Measurements from ENCODE around the gene MAP3K2.

DNA sequence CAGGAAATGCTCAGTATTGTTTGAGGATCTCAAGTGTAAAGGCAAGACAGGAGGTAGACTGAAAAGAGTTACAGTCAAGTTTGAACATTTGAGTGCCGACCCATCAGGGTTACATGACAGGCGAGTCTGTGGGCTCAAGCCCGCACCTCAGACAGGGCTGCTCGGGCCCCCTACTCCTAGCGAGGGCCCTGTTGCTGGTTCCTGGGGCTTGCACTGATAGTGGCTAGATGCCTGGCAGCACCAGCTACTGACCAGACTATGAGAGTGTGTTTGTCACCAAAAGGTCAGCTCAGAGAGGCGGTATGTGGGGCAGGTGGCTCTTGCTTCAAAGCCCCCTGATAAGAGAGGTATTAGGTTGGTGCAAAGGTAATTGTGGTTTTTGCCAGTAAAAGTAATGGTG lies 132.1 kb downstream of the MAP3K2 start:
- TF ChIP-seq, protein P1, sequence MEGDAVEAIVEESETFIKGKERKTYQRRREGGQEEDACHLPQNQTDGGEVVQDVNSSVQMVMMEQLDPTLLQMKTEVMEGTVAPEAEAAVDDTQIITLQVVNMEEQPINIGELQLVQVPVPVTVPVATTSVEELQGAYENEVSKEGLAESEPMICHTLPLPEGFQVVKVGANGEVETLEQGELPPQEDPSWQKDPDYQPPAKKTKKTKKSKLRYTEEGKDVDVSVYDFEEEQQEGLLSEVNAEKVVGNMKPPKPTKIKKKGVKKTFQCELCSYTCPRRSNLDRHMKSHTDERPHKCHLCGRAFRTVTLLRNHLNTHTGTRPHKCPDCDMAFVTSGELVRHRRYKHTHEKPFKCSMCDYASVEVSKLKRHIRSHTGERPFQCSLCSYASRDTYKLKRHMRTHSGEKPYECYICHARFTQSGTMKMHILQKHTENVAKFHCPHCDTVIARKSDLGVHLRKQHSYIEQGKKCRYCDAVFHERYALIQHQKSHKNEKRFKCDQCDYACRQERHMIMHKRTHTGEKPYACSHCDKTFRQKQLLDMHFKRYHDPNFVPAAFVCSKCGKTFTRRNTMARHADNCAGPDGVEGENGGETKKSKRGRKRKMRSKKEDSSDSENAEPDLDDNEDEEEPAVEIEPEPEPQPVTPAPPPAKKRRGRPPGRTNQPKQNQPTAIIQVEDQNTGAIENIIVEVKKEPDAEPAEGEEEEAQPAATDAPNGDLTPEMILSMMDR (IDR thresholded peaks at IDR 0.05) = no peak
- no peak for TF ChIP-seq POLR2A (IDR thresholded peaks at IDR 0.05)

Measured in esophagus squamous epithelium (tissue), 4 donors.